Endodermal cell (in vitro differentiated cells): ENCODE results near the gene FRS2. TPM values are rescaled to one million over a fixed set of nuclear protein-coding genes. Genes with fewer than 3 reads are reported as not detected.

Experiments
- DNase-seq: peaks from one replicate; pipeline ENCODE4 v3.0.0-alpha.2; 2017
- H3K27ac ChIP-seq: 2 replicates; pipeline ENCODE4 v1.5.1; 2013; ENCODE audit warnings: mild to moderate bottlenecking, low read depth, low read length, moderate library complexity
- H3K27me3 ChIP-seq: 2 replicates; pipeline ENCODE4 v1.6.1; 2013; ENCODE audit warnings: mild to moderate bottlenecking, low read length, moderate library complexity; ENCODE audit not compliant: insufficient read depth, control insufficient read depth, poor library complexity, severe bottlenecking
- H3K36me3 ChIP-seq: 2 replicates; pipeline ENCODE4 v1.7.0; 2013; ENCODE audit warnings: mild to moderate bottlenecking, low read length, moderate library complexity; ENCODE audit not compliant: control insufficient read depth, insufficient read depth
- H3K4me1 ChIP-seq: one replicate; pipeline ENCODE4 v1.7.0; 2013; ENCODE audit warnings: low read length; ENCODE audit not compliant: control insufficient read depth, insufficient read depth
- H3K4me3 ChIP-seq: 2 replicates; pipeline ENCODE4 v1.5.1; 2013; ENCODE audit warnings: mild to moderate bottlenecking, low read length, moderate library complexity
- H3K9ac ChIP-seq: 2 replicates; pipeline ENCODE4 v1.6.1; 2013; ENCODE audit warnings: mild to moderate bottlenecking, low read length, moderate library complexity; ENCODE audit not compliant: poor library complexity, severe bottlenecking; ENCODE audit errors: extremely low read depth
- H3K9me3 ChIP-seq: 2 replicates; pipeline ENCODE4 v1.6.1; 2013; ENCODE audit warnings: mild to moderate bottlenecking, low read length, moderate library complexity; ENCODE audit not compliant: control insufficient read depth
- H3K27ac Mint-ChIP-seq: 2 replicates; pipeline ENCODE4 v1.8.0; 2020; ENCODE audit warnings: mixed read lengths
- H3K27me3 Mint-ChIP-seq: 2 replicates; pipeline ENCODE4 v1.8.0; 2021; ENCODE audit warnings: mild to moderate bottlenecking, mixed read lengths; ENCODE audit not compliant: insufficient read depth
- H3K36me3 Mint-ChIP-seq: 2 replicates; pipeline ENCODE4 v1.8.0; 2020; ENCODE audit warnings: low read depth, mixed read lengths
- H3K4me1 Mint-ChIP-seq: 2 replicates; pipeline ENCODE4 v1.8.0; 2020; ENCODE audit warnings: mixed read lengths
- H3K4me3 Mint-ChIP-seq: 2 replicates; pipeline ENCODE4 v1.8.0; 2020; ENCODE audit warnings: mild to moderate bottlenecking, moderate library complexity, mixed read lengths
- H3K9me3 Mint-ChIP-seq: 2 replicates; pipeline ENCODE4 v1.8.0; 2020; ENCODE audit warnings: mild to moderate bottlenecking, mixed read lengths
- CTCF ChIP-seq: fragments of 200-600 bp; sonication (generic); conservative IDR thresholded peaks from 2 replicates; pipeline ENCODE4 v1.5.0; 2021; ENCODE audit warnings: antibody characterized with exemption, mild to moderate bottlenecking
- WGBS, 2 experiments: methylation state at CpG; one replicate each; pipeline versions ENCODE4 v1.1.5 to v1.1.7; 2013; ENCODE audit warnings: missing lambda C conversion rate in 2 of 2, mixed read lengths in 1 of 2; ENCODE audit not compliant: insufficient coverage in 1 of 2, insufficient read length in 1 of 2; 5-methylcytosine and 5-hydroxymethylcytosine counted together
- microRNA-seq: library from miRNA; unstranded; fragments of <30 nt; microRNA quantifications from one replicate; pipeline ENCODE4 v1.2.0, GENCODE V29; 2020; ENCODE audit warnings: borderline microRNAs expressed
- total RNA-seq, 2 donors: library from RNA; stranded (reverse); fragmentation: NEBNext Ultra II Directional in 1 of 2; extraction: Animal tissue kit (Norgen Biotek cat#: 25700) in 1 of 2; gene quantifications; 2 replicates in 1 of 2; 3 replicates in 1 of 2; pipeline ENCODE4 v1.2.1, GENCODE V29; 2021

FRS2 gene
- total RNA-seq, 2 donors from 2014 or later = 63.1 to 65.8 TPM

- no peak for TF ChIP-seq CTCF
- H3K27ac Mint-ChIP-seq = no peak overlapping the region
- Histone ChIP-seq H3K9me3 (no peaks in the 10 kb centered on the region), H3K27me3 (no peaks in the 10 kb centered on the region), H3K4me1 (no peaks in the 10 kb centered on the region), H3K4me3 (no peak overlapping the region), H3K9ac (no peak overlapping the region), H3K36me3 (no peaks in the 10 kb centered on the region), H3K27ac (no peak overlapping the region)
- no peaks in the 10 kb centered on the region for H3K9me3 Mint-ChIP-seq
- no peak for DNase-seq
- H3K4me1 Mint-ChIP-seq = no peaks in the 10 kb centered on the region
- H3K27me3 Mint-ChIP-seq = no peaks in the 10 kb centered on the region
- H3K36me3 Mint-ChIP-seq = no peaks in the 10 kb centered on the region
- no peak overlapping the region for H3K4me3 Mint-ChIP-seq
- WGBS, 2 experiments = 84 to 100% methylated on average over 2 to 8 of the region's 8 CpGs
Measured at GRCh38 chr12:69627501-69627900, 157.3 kb downstream of the FRS2 start.

Small RNAs within 50 kb of the gene (microRNA-seq; reads per million reads assigned to microRNA genes)
- gene MIR3913-1 (not detected), gene MIR3913-2 (not detected)

Other genes starting within 250 kb of the FRS2 start
- 100 to 1,000 TPM; 115 to 139 TPM for gene CPSF6, start 230.8 kb upstream of the FRS2 start, total RNA-seq
- gene LYZ, start 122.0 kb upstream of the FRS2 start, total RNA-seq = not detected
- 10 to 100 TPM; 37.0 to 40.9 TPM for gene YEATS4, start 110.6 kb upstream of the FRS2 start, total RNA-seq
- gene CCT2, start 115.1 kb downstream of the FRS2 start, total RNA-seq = 100 to 1,000 TPM; 284 to 319 TPM
- not detected for gene LRRC10, start 140.5 kb downstream of the FRS2 start, total RNA-seq
- gene BEST3, start 228.9 kb downstream of the FRS2 start, total RNA-seq = not detected